ENCODE results near the gene RRP1.
A peak's percentile ranks its signal among the peaks of the same experiment; 100 is the strongest.

Gene RRP1

GRCh38 chr21:43826623-43826974 is 37.2 kb downstream of the RRP1 start:
- DNase-seq (ENCODE audit: low read depth): no peak
- no peak overlapping the region for H3K4me3 ChIP-seq (ENCODE audit: control insufficient read depth, low read depth, low read length)

DNA sequence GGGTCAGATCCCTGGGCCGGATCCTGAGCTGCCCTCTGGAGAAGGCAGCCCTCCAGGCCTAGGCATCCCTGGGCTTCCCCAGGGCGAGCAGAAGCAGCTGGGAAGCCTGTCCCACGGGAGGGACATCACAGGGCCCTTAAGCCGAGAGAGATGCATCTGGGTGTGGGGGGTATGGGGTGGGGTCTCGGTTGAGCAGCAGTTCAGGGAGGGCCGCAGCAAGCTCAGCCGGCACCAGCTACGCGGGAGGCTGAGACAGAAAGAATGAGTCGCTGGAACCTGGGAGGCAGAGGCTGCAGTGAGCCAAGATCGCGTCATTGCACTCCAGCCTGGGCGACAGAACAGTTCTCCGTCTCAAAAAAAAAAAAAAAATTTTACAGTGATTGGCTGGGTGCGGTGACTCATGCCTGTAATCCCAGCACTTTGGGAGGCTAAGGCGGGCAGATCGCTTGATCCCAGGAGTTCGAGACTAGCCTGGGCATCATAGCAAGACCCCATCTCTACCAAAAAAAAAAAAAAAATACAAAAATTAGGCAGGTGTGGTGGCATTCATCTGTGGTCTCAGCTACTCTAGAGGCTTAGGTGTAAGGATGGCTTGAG is 37.7 kb downstream of the RRP1 start:
- peak; percentile 78 for DNase-seq (ENCODE audit: low read depth)
- TF ChIP-seq CTCF (conservative IDR thresholded peaks at IDR 0.05; ENCODE audit: control insufficient read depth, insufficient read depth, low read depth, low read length): no peak
- H3K4me3 ChIP-seq (ENCODE audit: control insufficient read depth, low read depth, low read length): no peak overlapping the region

More at GRCh38 chr21:43826623-43826974, 37.2 kb downstream of the RRP1 start:
- no peak for TF ChIP-seq CTCF (conservative IDR thresholded peaks at IDR 0.05; ENCODE audit: control insufficient read depth, insufficient read depth, low read depth, low read length)

DNA sequence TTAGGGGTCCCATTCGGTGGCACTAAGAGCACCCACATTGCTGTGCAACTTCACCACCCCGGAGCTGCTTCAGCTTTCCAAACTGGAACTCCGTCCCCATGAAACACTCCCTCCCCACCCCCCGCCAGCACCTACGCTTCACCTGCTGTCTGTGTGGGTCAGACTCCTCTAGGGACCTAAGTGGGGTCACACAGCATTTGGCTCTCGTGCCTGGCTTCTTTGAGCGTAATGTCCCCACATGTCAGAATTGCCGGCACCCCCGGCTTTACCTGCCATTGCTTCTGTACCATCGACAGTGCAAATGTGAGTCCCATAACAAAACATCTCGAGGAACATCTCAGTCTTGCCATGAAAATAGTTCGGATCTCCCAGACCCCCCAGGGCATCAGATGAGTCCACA is 39.8 kb downstream of the RRP1 start:
- no peak for DNase-seq (ENCODE audit: low read depth)
- H3K4me3 ChIP-seq (ENCODE audit: control insufficient read depth, low read depth, low read length): no peak overlapping the region
- no peak for TF ChIP-seq CTCF (conservative IDR thresholded peaks at IDR 0.05; ENCODE audit: control insufficient read depth, insufficient read depth, low read depth, low read length)

DNA sequence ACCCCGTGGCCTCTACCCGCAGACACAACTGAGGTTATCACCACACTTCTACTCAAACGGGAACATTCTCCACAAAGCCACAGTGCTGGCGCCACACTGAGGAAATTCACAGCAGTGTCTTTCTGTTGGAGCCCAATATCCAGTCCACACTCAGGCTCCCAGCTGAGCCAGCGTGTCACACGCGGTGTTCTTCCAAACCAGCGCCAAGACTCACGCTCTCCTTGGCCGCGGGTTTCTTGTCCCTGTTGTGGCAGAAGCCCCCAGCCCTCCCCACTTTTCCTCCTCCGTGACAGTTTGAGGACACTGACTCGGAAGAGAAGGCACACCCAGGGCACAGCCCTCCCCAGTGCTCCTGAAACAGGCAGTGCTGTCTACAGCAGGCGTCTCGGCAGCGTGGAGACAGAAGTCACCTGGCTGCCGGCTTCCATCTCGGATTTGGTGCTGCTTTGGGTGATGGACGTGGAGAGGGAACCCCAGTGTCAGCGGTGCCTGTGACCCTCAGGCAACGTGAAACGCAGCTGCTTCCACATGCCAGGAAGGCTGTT is 40.3 kb downstream of the RRP1 start:
- DNase-seq (ENCODE audit: low read depth): no peak
- TF ChIP-seq CTCF (conservative IDR thresholded peaks at IDR 0.05; ENCODE audit: control insufficient read depth, insufficient read depth, low read depth, low read length): no peak
- H3K4me3 ChIP-seq (ENCODE audit: control insufficient read depth, low read depth, low read length): no peak overlapping the region

DNA sequence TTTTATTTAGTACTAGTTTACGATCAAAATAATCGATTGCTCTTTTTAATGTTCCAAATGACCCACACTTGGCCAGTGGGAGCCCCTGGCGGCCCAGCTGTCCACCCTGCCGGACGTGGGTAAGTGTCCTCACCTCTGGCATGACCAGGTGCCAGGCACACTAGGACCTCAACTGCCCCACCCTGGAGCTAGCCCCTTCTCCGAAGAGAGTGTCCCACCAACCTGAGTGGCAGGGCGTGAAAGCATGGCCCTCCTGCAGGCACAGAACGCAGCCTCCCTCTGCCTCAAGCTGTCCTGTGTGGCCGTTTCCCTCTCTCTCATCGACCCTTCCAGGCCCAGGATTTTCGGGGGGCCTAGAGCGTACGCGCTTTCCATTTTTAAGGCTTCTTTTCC is 42.8 kb downstream of the RRP1 start:
- no peak for DNase-seq (ENCODE audit: low read depth)
- H3K4me3 ChIP-seq (ENCODE audit: control insufficient read depth, low read depth, low read length): no peak overlapping the region
- no peak for TF ChIP-seq CTCF (conservative IDR thresholded peaks at IDR 0.05; ENCODE audit: control insufficient read depth, insufficient read depth, low read depth, low read length)

DNA sequence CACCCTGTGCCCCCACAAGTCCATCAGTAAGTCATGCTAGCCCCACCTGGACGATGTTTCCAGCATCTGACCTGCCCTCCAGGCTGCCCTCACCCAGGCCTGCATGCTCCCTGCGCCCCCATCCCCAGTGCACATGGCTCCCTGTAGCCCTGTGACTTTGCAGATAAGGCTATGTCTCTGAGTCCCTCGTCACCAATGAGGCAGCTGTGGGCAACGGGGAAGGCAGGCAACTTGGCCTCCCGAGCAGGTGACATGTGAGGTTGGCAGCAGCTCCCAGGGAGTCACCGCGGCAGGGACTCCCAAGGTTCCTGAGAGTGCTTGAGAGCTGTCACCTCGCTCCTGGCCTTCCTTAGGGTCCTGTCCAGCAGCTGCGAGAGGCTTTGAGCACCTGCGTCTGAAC is 43.3 kb downstream of the RRP1 start:
- no peak overlapping the region for H3K4me3 ChIP-seq (ENCODE audit: control insufficient read depth, low read depth, low read length)
- DNase-seq (ENCODE audit: low read depth): no peak
- TF ChIP-seq CTCF (conservative IDR thresholded peaks at IDR 0.05; ENCODE audit: control insufficient read depth, insufficient read depth, low read depth, low read length): no peak

Measured in fibroblast of mammary gland (primary cell).